Measurements from ENCODE around the gene ARL4A.
"Not testable (repeated sequence)": the region's sequence is repeated elsewhere in the genome, so short reads cannot be mapped to it uniquely, and the experiment has no call there.

ARL4A gene

GRCh38 chr7:12650080-12650479, 37.4 kb upstream of the ARL4A start:
- DNase-seq (ENCODE audit: low read depth): no peak
- TF ChIP-seq CTCF (conservative IDR thresholded peaks at IDR 0.05; ENCODE audit: low read depth, low read length): no peak
- H3K4me3 ChIP-seq (ENCODE audit: low read depth, low read length): no peak overlapping the region

- H3K4me3 ChIP-seq (ENCODE audit: low read depth, low read length): no peak overlapping the region
- no peak for TF ChIP-seq CTCF (conservative IDR thresholded peaks at IDR 0.05; ENCODE audit: low read depth, low read length)
- no peak for DNase-seq (ENCODE audit: low read depth)
Observed at GRCh38 chr7:12653110-12653509, 34.3 kb upstream of the ARL4A start.

- no peak for TF ChIP-seq CTCF (conservative IDR thresholded peaks at IDR 0.05; ENCODE audit: low read depth, low read length)
- no peak overlapping the region for H3K4me3 ChIP-seq (ENCODE audit: low read depth, low read length)
- DNase-seq (ENCODE audit: low read depth): peak; percentile 67
Observed at GRCh38 chr7:12653518-12653917, 33.9 kb upstream of the ARL4A start.

- TF ChIP-seq CTCF (conservative IDR thresholded peaks at IDR 0.05; ENCODE audit: low read depth, low read length): no peak
- no peak overlapping the region for H3K4me3 ChIP-seq (ENCODE audit: low read depth, low read length)
- no peak for DNase-seq (ENCODE audit: low read depth)
Observed at GRCh38 chr7:12655161-12655560, 32.3 kb upstream of the ARL4A start.

GRCh38 chr7:12660423-12660822, 27.0 kb upstream of the ARL4A start:
- H3K4me3 ChIP-seq (ENCODE audit: low read depth, low read length): not testable (repeated sequence)
- DNase-seq (ENCODE audit: low read depth): peak; percentile 97

- not testable (repeated sequence) for DNase-seq (ENCODE audit: low read depth); H3K4me3 ChIP-seq (ENCODE audit: low read depth, low read length)
Observed at GRCh38 chr7:12660986-12661385, 26.4 kb upstream of the ARL4A start.

GRCh38 chr7:12661581-12661980, 25.9 kb upstream of the ARL4A start:
- TF ChIP-seq CTCF (conservative IDR thresholded peaks at IDR 0.05; ENCODE audit: low read depth, low read length): no peak
- DNase-seq (ENCODE audit: low read depth): no peak
- no peak overlapping the region for H3K4me3 ChIP-seq (ENCODE audit: low read depth, low read length)

- no peak for TF ChIP-seq CTCF (conservative IDR thresholded peaks at IDR 0.05; ENCODE audit: low read depth, low read length)
- peak; percentile 90 for DNase-seq (ENCODE audit: low read depth)
- no peak overlapping the region for H3K4me3 ChIP-seq (ENCODE audit: low read depth, low read length)
Observed at GRCh38 chr7:12670000-12670729, 17.3 kb upstream of the ARL4A start.

Measured in choroid plexus epithelial cell (primary cell).